ENCODE results near the gene OR4Q2.
A peak's percentile ranks its signal among the peaks of the same experiment; 100 is the strongest.
"Not testable (repeated sequence)": the region's sequence is repeated elsewhere in the genome, so short reads cannot be mapped to it uniquely, and the experiment has no call there.

The OR4Q2 gene
- 0 reads per million in 2 experiments for total RNA-seq

- DNase-seq (ENCODE audit: low read depth) = no peak
Observed at GRCh38 chr14:20001863-20002262, at the start of gene OR4Q2. OR4Q2 (plus strand) TSS chr14:20002163.

- not testable (repeated sequence) for DNase-seq (ENCODE audit: low read depth)
Observed at GRCh38 chr14:19969735-19970134, 32.2 kb upstream of the OR4Q2 start.

GRCh38 chr14:19974844-19975243, 27.1 kb upstream of the OR4Q2 start:
- DNase-seq (ENCODE audit: low read depth) = peak; percentile 19

- no peak for DNase-seq (ENCODE audit: low read depth)
Observed at GRCh38 chr14:19975291-19975690, 26.7 kb upstream of the OR4Q2 start, which contains the start of gene OR4K15. OR4K15 (plus strand) TSS chr14:19975591; CDS start chr14:19975591, 0 bp downstream.

GRCh38 chr14:19993438-19993837, 8.5 kb upstream of the OR4Q2 start:
- DNase-seq (ENCODE audit: low read depth) = no peak

GRCh38 chr14:20002319-20002718, 356 bp downstream of the OR4Q2 start:
- DNase-seq (ENCODE audit: low read depth) = no peak

- DNase-seq (ENCODE audit: low read depth) = no peak
Observed at GRCh38 chr14:20008156-20008555, 6.2 kb downstream of the OR4Q2 start.

- DNase-seq (ENCODE audit: low read depth) = no peak
Observed at GRCh38 chr14:20019257-20019865, 17.4 kb downstream of the OR4Q2 start, which contains the start of gene OR4K14. OR4K14 (minus strand) TSS chr14:20019307; CDS start chr14:20015193, 4,114 bp downstream.

- no peak for DNase-seq (ENCODE audit: low read depth)
Observed at GRCh38 chr14:20031058-20031457, 29.1 kb downstream of the OR4Q2 start.

GRCh38 chr14:20035449-20035848, 33.5 kb downstream of the OR4Q2 start:
- no peak for DNase-seq (ENCODE audit: low read depth)

GRCh38 chr14:20035938-20036337, 34.0 kb downstream of the OR4Q2 start, which contains the start of gene OR4K13:
OR4K13 (minus strand) TSS chr14:20036038; CDS start chr14:20034758, 1,280 bp downstream.
- no peak for DNase-seq (ENCODE audit: low read depth)

- no peak for DNase-seq (ENCODE audit: low read depth)
Observed at GRCh38 chr14:20044243-20044642, 42.3 kb downstream of the OR4Q2 start.

- no peak for DNase-seq (ENCODE audit: low read depth)
Observed at GRCh38 chr14:20048202-20048601, 46.2 kb downstream of the OR4Q2 start.

Measured in T follicular helper cell (primary cell).